ENCODE results near the gene ATG13.

DNA sequence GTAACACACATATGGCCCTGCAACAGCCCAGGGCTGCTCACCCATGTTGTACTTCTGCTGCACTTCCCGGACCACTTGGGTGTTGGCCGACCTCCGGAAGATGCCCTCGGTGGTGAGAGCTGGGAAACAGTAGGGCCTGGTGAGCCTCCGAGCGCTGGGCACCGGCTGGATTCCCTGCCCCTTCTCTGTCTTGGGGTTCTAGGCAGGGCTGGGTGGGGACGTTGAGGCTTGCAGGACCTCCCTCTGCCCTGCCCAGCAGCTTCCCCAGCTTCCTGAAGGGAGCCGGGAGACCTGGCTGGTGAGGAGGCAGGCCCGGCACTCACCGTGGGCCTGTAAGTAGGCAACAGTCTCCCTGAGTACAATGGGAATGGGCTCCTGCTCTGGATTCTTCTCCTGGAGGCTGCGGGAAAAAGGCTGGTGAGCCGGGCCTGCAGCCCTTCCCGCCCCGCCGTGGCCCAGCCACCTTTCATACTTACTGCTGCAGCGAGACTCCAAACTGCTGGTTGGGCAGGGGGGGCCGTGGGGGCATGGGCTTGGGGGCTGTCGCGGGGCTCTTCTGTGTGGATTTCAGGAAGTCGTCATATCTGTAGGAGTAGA, 62.9 kb downstream of the ATG13 start:
- no peak for TF ChIP-seq MAX (IDR thresholded peaks at IDR 0.05)
- no peak for TF ChIP-seq REST (IDR thresholded peaks at IDR 0.05; ENCODE audit: low read depth)
- no peak for TF ChIP-seq TEAD4 (IDR thresholded peaks at IDR 0.05)
- TF ChIP-seq ZBTB7A (IDR thresholded peaks at IDR 0.05; ENCODE audit: low read depth): no peak
- TF ChIP-seq TAF1 (IDR thresholded peaks at IDR 0.05; ENCODE audit: low read depth): no peak
- TF ChIP-seq YY1 (IDR thresholded peaks at IDR 0.05; ENCODE audit: low read depth): no peak
- TF ChIP-seq FOXM1 (IDR thresholded peaks at IDR 0.05; ENCODE audit: borderline replicate concordance, low read depth): no peak
- TF ChIP-seq, protein P1, sequence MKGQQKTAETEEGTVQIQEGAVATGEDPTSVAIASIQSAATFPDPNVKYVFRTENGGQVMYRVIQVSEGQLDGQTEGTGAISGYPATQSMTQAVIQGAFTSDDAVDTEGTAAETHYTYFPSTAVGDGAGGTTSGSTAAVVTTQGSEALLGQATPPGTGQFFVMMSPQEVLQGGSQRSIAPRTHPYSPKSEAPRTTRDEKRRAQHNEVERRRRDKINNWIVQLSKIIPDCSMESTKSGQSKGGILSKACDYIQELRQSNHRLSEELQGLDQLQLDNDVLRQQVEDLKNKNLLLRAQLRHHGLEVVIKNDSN (IDR thresholded peaks at IDR 0.05): no peak
- no peak for TF ChIP-seq NFIC (IDR thresholded peaks at IDR 0.05)
- no peak for TF ChIP-seq RAD21 (IDR thresholded peaks at IDR 0.05; ENCODE audit: low read depth)
- no peak for TF ChIP-seq EGR1 (IDR thresholded peaks at IDR 0.05)
- no peak for TF ChIP-seq CREB1 (IDR thresholded peaks at IDR 0.05; ENCODE audit: low read depth)
